NOMO-1 treated with DMSO at 0.1 percent for 48 hours (cell line): ENCODE data around the gene KRT36.

ENCODE experiments used
- DNase-seq: peaks from one replicate; lab custom pipeline; 2025; ENCODE audit not compliant: unreplicated experiment; lab: John Stamatoyannopoulos, UW

Gene KRT36

GRCh38 chr17:41442739-41443138, 47.0 kb downstream of the KRT36 start:
- no peak for DNase-seq

DNA sequence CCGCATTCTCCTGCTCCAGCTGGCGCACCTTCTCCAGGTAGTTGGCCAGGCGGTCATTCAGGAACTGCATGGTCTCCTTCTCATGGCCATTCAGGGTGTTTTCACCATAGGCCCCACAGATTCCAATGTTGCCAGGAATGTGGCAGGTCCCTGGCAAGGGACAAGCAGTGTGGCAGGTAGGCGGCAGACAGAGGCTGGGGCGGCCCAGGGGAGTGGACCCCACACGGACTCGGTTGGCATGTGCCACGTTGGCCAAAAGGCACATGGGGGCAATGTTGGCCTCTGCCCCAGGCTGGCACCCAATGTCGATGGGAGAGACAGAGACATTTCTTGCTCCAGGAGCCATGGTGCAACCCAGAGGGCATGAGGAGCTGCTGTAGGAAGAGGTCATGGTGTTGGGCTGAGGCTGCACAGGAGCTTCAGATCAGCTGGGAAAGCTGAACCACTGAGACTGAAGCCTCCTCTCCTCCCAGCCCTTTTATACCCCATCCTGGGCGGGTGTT, 49.1 kb downstream of the KRT36 start, which contains the start of gene KRT38:
Gene KRT38 (minus strand): TSS at position 453 of the 503 bp plus-strand sequence. CDS start 62 bp downstream, at position 391.
- DNase-seq = no peak

GRCh38 chr17:41439375-41439774, 50.3 kb downstream of the KRT36 start:
- peak; percentile 22 for DNase-seq

DNA sequence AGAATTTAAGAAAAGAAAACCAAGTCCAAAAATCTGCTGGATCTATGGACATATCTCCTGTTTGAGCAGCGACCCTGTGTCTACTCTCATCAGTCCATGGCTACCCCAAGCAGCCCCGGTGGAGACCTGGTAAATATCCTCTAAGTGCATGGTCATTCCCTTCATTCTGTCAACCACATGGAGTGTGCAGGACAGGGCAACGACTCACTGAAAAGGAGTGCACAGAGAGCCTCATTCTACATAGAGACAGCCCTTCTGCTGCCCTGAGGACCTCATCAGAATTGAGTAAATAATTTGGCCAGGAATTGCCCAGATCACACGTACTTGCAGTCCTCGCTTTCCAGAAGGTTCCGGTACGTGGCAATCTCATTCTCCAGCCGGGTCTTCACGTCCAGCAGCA, 51.9 kb downstream of the KRT36 start:
- no peak for DNase-seq

- no peak for DNase-seq
Observed at GRCh38 chr17:41437254-41437653, 52.5 kb downstream of the KRT36 start.
